ENCODE data around the gene FBXO31.

The FBXO31 gene

GRCh38 chr16:87306516-87306915, 77.1 kb downstream of the FBXO31 start:
- DNase-seq, result no peak

GRCh38 chr16:87305505-87306391, 77.8 kb downstream of the FBXO31 start:
- no peak for DNase-seq

GRCh38 chr16:87304951-87305350, 78.6 kb downstream of the FBXO31 start:
- DNase-seq, result no peak

- DNase-seq, result no peak
These were observed 79.5 kb downstream of the FBXO31 start for GRCh38 chr16:87303962-87304521.

GRCh38 chr16:87303431-87303930, 80.1 kb downstream of the FBXO31 start:
- no peak for DNase-seq

GRCh38 chr16:87298857-87299465, 84.6 kb downstream of the FBXO31 start:
- DNase-seq, result no peak

GRCh38 chr16:87297918-87298631, 85.5 kb downstream of the FBXO31 start:
- DNase-seq, result no peak

- no peak for DNase-seq
These were observed 86.2 kb downstream of the FBXO31 start for GRCh38 chr16:87297407-87297806.

GRCh38 chr16:87295661-87296531, 87.7 kb downstream of the FBXO31 start:
- no peak for DNase-seq

- no peak for DNase-seq
These were observed 88.3 kb downstream of the FBXO31 start for GRCh38 chr16:87295259-87295658.

- no peak for DNase-seq
These were observed 89.6 kb downstream of the FBXO31 start for GRCh38 chr16:87293990-87294389.

GRCh38 chr16:87291944-87292343, 91.6 kb downstream of the FBXO31 start:
- no peak for DNase-seq

- no peak for DNase-seq
These were observed 94.7 kb downstream of the FBXO31 start for GRCh38 chr16:87288753-87289362.

- DNase-seq, result no peak
These were observed 96.5 kb downstream of the FBXO31 start for GRCh38 chr16:87286839-87287626.

GRCh38 chr16:87284183-87284582, 99.4 kb downstream of the FBXO31 start:
- no peak for DNase-seq

GRCh38 chr16:87279094-87279658, 104.4 kb downstream of the FBXO31 start:
- DNase-seq, result no peak

- DNase-seq, result no peak
These were observed 105.1 kb downstream of the FBXO31 start for GRCh38 chr16:87278191-87279093.
